HL-60/S4 (cell line): ENCODE data around the gene TOX2.
"Not testable (repeated sequence)": the region's sequence is repeated elsewhere in the genome, so short reads cannot be mapped to it uniquely, and the experiment has no call there.

Source experiments
- in situ Hi-C: fragments of 300-500 bp; cut with MboI; formaldehyde crosslinking; loops from 2 replicates; pipeline ENCODE4 v1.14.3; 2022; ENCODE audit warnings: low sequenced_read_pairs

Gene TOX2

GRCh38 chr20:44029848-44030230 lies 115.2 kb downstream of the TOX2 start:
- in situ Hi-C loops: no loop called here

- in situ Hi-C loops: no loop called here
Measured at GRCh38 chr20:44030394-44030793, 115.7 kb downstream of the TOX2 start.

- in situ Hi-C loops: no loop called here
Measured at GRCh38 chr20:44031001-44031574, 116.4 kb downstream of the TOX2 start.

- in situ Hi-C loops: no loop called here
Measured at GRCh38 chr20:44031781-44032582, 117.3 kb downstream of the TOX2 start.

- in situ Hi-C loops: no loop called here
Measured at GRCh38 chr20:44032583-44033331, 118.1 kb downstream of the TOX2 start.

- in situ Hi-C loops: no loop called here
Measured at GRCh38 chr20:44033344-44033743, 118.7 kb downstream of the TOX2 start.

- in situ Hi-C loops: no loop called here
Measured at GRCh38 chr20:44033873-44034272, 119.2 kb downstream of the TOX2 start.

GRCh38 chr20:44034451-44034850 lies 119.8 kb downstream of the TOX2 start:
- in situ Hi-C loops: no loop called here

GRCh38 chr20:44034965-44035635 lies 120.4 kb downstream of the TOX2 start:
- in situ Hi-C loops: no loop called here

- in situ Hi-C loops: no loop called here
Measured at GRCh38 chr20:44035924-44036323, 121.3 kb downstream of the TOX2 start.

GRCh38 chr20:44036441-44036840 lies 121.8 kb downstream of the TOX2 start:
- in situ Hi-C loops: no loop called here

- in situ Hi-C loops: no loop called here
Measured at GRCh38 chr20:44038681-44039123, 124.0 kb downstream of the TOX2 start.

- in situ Hi-C loops: no loop called here
Measured at GRCh38 chr20:44039147-44039546, 124.5 kb downstream of the TOX2 start.

- in situ Hi-C loops: no loop called here
Measured at GRCh38 chr20:44039741-44040140, 125.1 kb downstream of the TOX2 start.

GRCh38 chr20:44040202-44040915 lies 125.7 kb downstream of the TOX2 start:
- in situ Hi-C loops: no loop called here

- in situ Hi-C loops: no loop called here
Measured at GRCh38 chr20:44041001-44041400, 126.3 kb downstream of the TOX2 start.

GRCh38 chr20:44044712-44045111 lies 130.1 kb downstream of the TOX2 start:
- in situ Hi-C loops: not testable (repeated sequence)

- in situ Hi-C loops: no loop called here
Measured at GRCh38 chr20:44050327-44050726, 135.7 kb downstream of the TOX2 start.

- in situ Hi-C loops: no loop called here
Measured at GRCh38 chr20:44050925-44051660, 136.4 kb downstream of the TOX2 start.

GRCh38 chr20:44051661-44052000 lies 137.0 kb downstream of the TOX2 start:
- in situ Hi-C loops: no loop called here
